B cell (primary cell): ENCODE measurements around the gene GPR83. TPM values are rescaled to one million over a fixed set of nuclear protein-coding genes. Genes with fewer than 3 reads are reported as not detected.

Experiments used
- ATAC-seq: fragments of 200-7000 bp; cut with Tn5 transposase; one replicate; pipeline ENCODE4 v1.10.0; 2021; ENCODE audit warnings: low read depth, mild to moderate bottlenecking, moderate number of reproducible peaks, moderate library complexity
- CTCF ChIA-PET: fragments of 350-600 bp; sonication (Branson Sonifier 250); formaldehyde crosslinking; loops from one replicate; lab custom pipeline; 2021; ENCODE audit warnings: antibody characterized with exemption, inconsistent platforms; lab: Charles Lee
- POLR2A ChIA-PET: fragments of 350-600 bp; sonication (Branson Sonifier 250); formaldehyde crosslinking; loops from one replicate; lab custom pipeline; 2021; ENCODE audit warnings: antibody characterized with exemption; lab: Charles Lee
- DNase-seq: peaks from one replicate; pipeline ENCODE4 v3.0.0; 2013
- H2AFZ ChIP-seq: 2 replicates; pipeline ENCODE4 v1.6.1; 2012; ENCODE audit warnings: mild to moderate bottlenecking, low read depth, low read length; ENCODE audit not compliant: insufficient read depth, poor library complexity, severe bottlenecking
- H3K27ac ChIP-seq, 2 donors: 1 replicate in 1 of 2; 2 replicates in 1 of 2; pipeline ENCODE4 v1.5.1; 2012 to 2013; ENCODE audit warnings: low read length in 2 of 2, mild to moderate bottlenecking in 2 of 2, moderate library complexity in 1 of 2
- H3K27me3 ChIP-seq, 4 experiments: fragments of 200-600 bp in 1 of 4; sonication (generic) in 1 of 4; replicated peaks in 1 of 4; 1 replicate in 2 of 4; 2 replicates in 2 of 4; pipeline versions ENCODE4 v1.6.1 to v1.7.0; 2013 to 2016; ENCODE audit warnings: low read length in 3 of 4, mild to moderate bottlenecking in 2 of 4, mixed read lengths in 1 of 4, moderate library complexity in 1 of 4; ENCODE audit not compliant: insufficient read depth in 4 of 4, control insufficient read depth in 3 of 4; ENCODE audit errors: control extremely low read depth in 1 of 4
- H3K36me3 ChIP-seq, 2 experiments: replicated peaks in 1 of 2; 1 replicate in 1 of 2; 2 replicates in 1 of 2; pipeline versions ENCODE4 v1.6.1 to v1.7.1; 2013; ENCODE audit warnings: low read length in 1 of 2; ENCODE audit not compliant: insufficient read depth in 2 of 2, control insufficient read depth in 1 of 2; ENCODE audit errors: control extremely low read depth in 1 of 2, extremely low read depth in 1 of 2
- H3K4me1 ChIP-seq, 2 donors: fragments of 200-600 bp in 1 of 2; sonication (generic) in 1 of 2; 1 replicate in 1 of 2; 2 replicates in 1 of 2; pipeline versions ENCODE4 v1.5.1 to v1.6.1; 2013 to 2017; ENCODE audit warnings: low read length in 2 of 2; ENCODE audit not compliant: control insufficient read depth in 2 of 2, insufficient read depth in 2 of 2
- H3K4me2 ChIP-seq: replicated peaks from 2 replicates; pipeline ENCODE3; 2012; ENCODE audit warnings: mild to moderate bottlenecking, low read depth, low read length; ENCODE audit not compliant: poor library complexity, severe bottlenecking
- H3K4me3 ChIP-seq, 5 experiments: fragments of 200-600 bp in 1 of 5; sonication (generic) in 1 of 5; 1 replicate in 3 of 5; 2 replicates in 2 of 5; pipeline versions ENCODE4 v1.5.1 to v1.7.0; 2011 to 2016; ENCODE audit warnings: low read length in 4 of 5, mild to moderate bottlenecking in 4 of 5, low read depth in 2 of 5, control low read depth in 1 of 5, moderate library complexity in 1 of 5; ENCODE audit not compliant: insufficient read depth in 1 of 5; ENCODE audit errors: control extremely low read depth in 1 of 5, extremely low read depth in 1 of 5
- H3K79me2 ChIP-seq: fragments of 200-600 bp; sonication (generic); one replicate; pipeline ENCODE4 v1.6.0; 2016; ENCODE audit warnings: low read length; ENCODE audit not compliant: control insufficient read depth, insufficient read depth
- H3K9ac ChIP-seq: fragments of 200-600 bp; sonication (generic); 2 replicates; pipeline ENCODE4 v1.6.1; 2017; ENCODE audit warnings: mild to moderate bottlenecking, low read length, moderate library complexity
- H3K9me3 ChIP-seq, 3 donors: one replicate each; pipeline versions ENCODE4 v1.6.1 to v1.7.1; 2013; ENCODE audit warnings: low read length in 2 of 3; ENCODE audit not compliant: control insufficient read depth in 2 of 3, insufficient read depth in 1 of 3; ENCODE audit errors: control extremely low read depth in 1 of 3
- H4K20me1 ChIP-seq: 2 replicates; pipeline ENCODE4 v1.6.0; 2012; ENCODE audit warnings: mild to moderate bottlenecking, low read length; ENCODE audit not compliant: insufficient read depth, control insufficient read depth, poor library complexity, severe bottlenecking
- H3K27ac Mint-ChIP-seq: one replicate; pipeline ENCODE4 v1.8.0; 2021; ENCODE audit warnings: mixed read lengths
- H3K27me3 Mint-ChIP-seq: one replicate; pipeline ENCODE4 v1.8.0; 2021; ENCODE audit warnings: mixed read lengths
- H3K4me1 Mint-ChIP-seq: one replicate; pipeline ENCODE4 v1.8.0; 2021; ENCODE audit warnings: mixed read lengths
- H3K4me3 Mint-ChIP-seq: one replicate; pipeline ENCODE4 v1.8.0; 2021; ENCODE audit warnings: mixed read lengths
- H3K9me3 Mint-ChIP-seq: one replicate; pipeline ENCODE4 v1.8.0; 2022; ENCODE audit warnings: mixed read lengths; ENCODE audit not compliant: insufficient read depth
- EZH2 ChIP-seq: IDR thresholded peaks from 2 replicates; pipeline ENCODE4 v1.6.1; 2012; ENCODE audit warnings: borderline replicate concordance, low read depth, mild to moderate bottlenecking, moderate library complexity, low read length; ENCODE audit not compliant: insufficient read depth, poor library complexity, severe bottlenecking
- WGBS: methylation state at CpG from one replicate; pipeline ENCODE4 v1.1.5; 2013; ENCODE audit warnings: missing lambda C conversion rate; ENCODE audit not compliant: insufficient coverage; 5-methylcytosine and 5-hydroxymethylcytosine counted together
- intact Hi-C: fragments of 100-400 bp; cut with micrococcal nuclease; formaldehyde crosslinking; loops from one replicate; pipeline ENCODE4 v1.10.0; 2022
- polyA plus RNA-seq: library from polyadenylated mRNA; depleted of rRNA; stranded (reverse); fragments of >200 nt; gene quantifications from 2 replicates; pipeline ENCODE4 v1.2.3, GENCODE V29; 2012
- total RNA-seq, 2 donors: library from RNA; stranded (reverse); fragments of 120-200 nt in 1 of 2; gene quantifications; 1 replicate in 1 of 2; 2 replicates in 1 of 2; pipeline versions ENCODE4 v1.2.3 to v1.2.4, GENCODE V29; 2013 to 2022
- TF ChIP-seq, protein P1 (sequence below): fragments of 200-600 bp; IDR thresholded peaks from one replicate; pipeline ENCODE4 v1.8.0; 2022; ENCODE audit warnings: antibody characterized with exemption, mild to moderate bottlenecking

Gene GPR83
- total and polyA plus RNA-seq, 2 donors (not counting 1 experiment from before 2014, with no cell fraction given) = 0.28 to 0.37 TPM

DNA sequence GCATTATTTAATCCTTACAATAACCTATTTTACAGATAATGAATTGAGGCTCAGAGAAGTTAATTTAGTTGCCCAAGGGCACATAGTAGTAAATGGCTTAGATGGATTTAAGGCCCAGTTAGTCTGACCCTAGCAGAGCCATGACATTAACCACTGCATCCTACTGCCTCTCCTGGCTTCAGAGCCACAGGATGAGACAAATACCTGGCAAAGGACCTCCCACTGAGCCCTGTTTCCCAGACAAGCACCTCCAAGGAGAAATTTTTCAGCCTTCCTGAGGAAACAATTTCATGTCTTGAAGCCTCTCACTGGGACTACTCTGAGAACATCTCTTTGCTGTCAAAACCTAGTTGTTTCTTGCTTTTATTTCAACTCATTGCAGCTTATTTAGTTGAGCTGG lies 68.4 kb downstream of the GPR83 start:
- DNase-seq (no peak), ATAC-seq (no peak)
- no peaks in the 10 kb centered on the region for H3K4me1 Mint-ChIP-seq
- H3K4me2 ChIP-seq = no peak overlapping the region
- no peaks in the 10 kb centered on the region for H3K36me3 ChIP-seq
- H3K79me2 ChIP-seq = no peaks in the 10 kb centered on the region
- H3K27ac Mint-ChIP-seq = no peak overlapping the region
- H3K9me3 Mint-ChIP-seq = no peaks in the 10 kb centered on the region
- no peak overlapping the region for H2AFZ ChIP-seq
- no peak overlapping the region for H3K9ac ChIP-seq
- H3K9me3 ChIP-seq = peaks cover 0 to under 1% (median 0%) of the 10 kb centered on the region in 3 donors
- no peak overlapping the region for H3K4me3 Mint-ChIP-seq
- H3K27ac ChIP-seq = no peak overlapping the region
- intact Hi-C loops = no loop called here
- ChIA-PET POLR2A (no interaction called here), CTCF (no interaction called here)
- no peaks in the 10 kb centered on the region for H3K27me3 ChIP-seq
- no peak for TF ChIP-seq EZH2
- TF ChIP-seq, protein P1, sequence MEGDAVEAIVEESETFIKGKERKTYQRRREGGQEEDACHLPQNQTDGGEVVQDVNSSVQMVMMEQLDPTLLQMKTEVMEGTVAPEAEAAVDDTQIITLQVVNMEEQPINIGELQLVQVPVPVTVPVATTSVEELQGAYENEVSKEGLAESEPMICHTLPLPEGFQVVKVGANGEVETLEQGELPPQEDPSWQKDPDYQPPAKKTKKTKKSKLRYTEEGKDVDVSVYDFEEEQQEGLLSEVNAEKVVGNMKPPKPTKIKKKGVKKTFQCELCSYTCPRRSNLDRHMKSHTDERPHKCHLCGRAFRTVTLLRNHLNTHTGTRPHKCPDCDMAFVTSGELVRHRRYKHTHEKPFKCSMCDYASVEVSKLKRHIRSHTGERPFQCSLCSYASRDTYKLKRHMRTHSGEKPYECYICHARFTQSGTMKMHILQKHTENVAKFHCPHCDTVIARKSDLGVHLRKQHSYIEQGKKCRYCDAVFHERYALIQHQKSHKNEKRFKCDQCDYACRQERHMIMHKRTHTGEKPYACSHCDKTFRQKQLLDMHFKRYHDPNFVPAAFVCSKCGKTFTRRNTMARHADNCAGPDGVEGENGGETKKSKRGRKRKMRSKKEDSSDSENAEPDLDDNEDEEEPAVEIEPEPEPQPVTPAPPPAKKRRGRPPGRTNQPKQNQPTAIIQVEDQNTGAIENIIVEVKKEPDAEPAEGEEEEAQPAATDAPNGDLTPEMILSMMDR = no peak
- H3K27me3 Mint-ChIP-seq = peaks cover 9% of the 10 kb centered on the region
- no peaks in the 10 kb centered on the region for H3K4me1 ChIP-seq
- H3K4me3 ChIP-seq = no peak overlapping the region
- H4K20me1 ChIP-seq = no peaks in the 10 kb centered on the region

DNA sequence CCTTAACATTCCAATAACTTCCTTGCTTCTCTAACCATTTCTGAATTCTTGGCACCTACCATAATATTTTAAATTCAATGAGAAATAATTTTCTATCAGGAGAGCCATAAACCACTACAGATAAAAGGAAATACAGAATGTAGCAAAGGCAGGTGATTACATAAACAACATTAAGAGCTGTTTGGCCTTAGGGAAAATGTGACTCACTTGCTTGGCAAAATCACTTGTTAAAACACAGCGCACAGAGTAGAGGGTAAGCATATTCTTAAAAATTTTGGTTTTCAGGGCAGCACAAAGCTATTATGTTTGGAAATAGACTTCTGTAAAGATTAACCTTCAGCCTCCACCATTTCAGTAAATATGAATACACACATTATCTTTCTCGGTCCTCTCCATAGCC lies 70.4 kb downstream of the GPR83 start:
- H3K4me1 Mint-ChIP-seq = no peaks in the 10 kb centered on the region
- CTCF ChIA-PET = no interaction called here

More for the DNA sequence above, 70.4 kb downstream of the GPR83 start:
- Histone ChIP-seq H3K4me2 (no peak overlapping the region), H3K79me2 (no peaks in the 10 kb centered on the region), H3K4me3 (no peak overlapping the region), H2AFZ (no peak overlapping the region), H3K36me3 (no peaks in the 10 kb centered on the region), H3K27me3 (no peaks in the 10 kb centered on the region), H4K20me1 (no peaks in the 10 kb centered on the region), H3K27ac (no peak overlapping the region), H3K9ac (no peak overlapping the region), H3K9me3 (peaks cover 0 to 5% (median 0%) of the 10 kb centered on the region in 3 donors), H3K4me1 (no peaks in the 10 kb centered on the region)
- H3K9me3 Mint-ChIP-seq = no peaks in the 10 kb centered on the region
- DNase-seq (no peak), ATAC-seq (no peak)
- no CpG with 5 or more reads among the region's 2 CpGs for WGBS
- H3K27ac Mint-ChIP-seq = no peak overlapping the region
- intact Hi-C loops = no loop called here
- TF ChIP-seq, protein P1 = no peak
- TF ChIP-seq EZH2 = no peak
- H3K27me3 Mint-ChIP-seq = peaks cover 4% of the 10 kb centered on the region
- POLR2A ChIA-PET = no interaction called here
- H3K4me3 Mint-ChIP-seq = no peak overlapping the region
